SK-N-DZ (cell line): Measurements from ENCODE around the gene G6PD.
"Not testable (repeated sequence)": the region's sequence is repeated elsewhere in the genome, so short reads cannot be mapped to it uniquely, and the experiment has no call there.

Experiments
- DNase-seq: peaks from one replicate; pipeline ENCODE4 v3.0.0-alpha.2; 2015; ENCODE audit warnings: low spot score

The G6PD gene

DNA sequence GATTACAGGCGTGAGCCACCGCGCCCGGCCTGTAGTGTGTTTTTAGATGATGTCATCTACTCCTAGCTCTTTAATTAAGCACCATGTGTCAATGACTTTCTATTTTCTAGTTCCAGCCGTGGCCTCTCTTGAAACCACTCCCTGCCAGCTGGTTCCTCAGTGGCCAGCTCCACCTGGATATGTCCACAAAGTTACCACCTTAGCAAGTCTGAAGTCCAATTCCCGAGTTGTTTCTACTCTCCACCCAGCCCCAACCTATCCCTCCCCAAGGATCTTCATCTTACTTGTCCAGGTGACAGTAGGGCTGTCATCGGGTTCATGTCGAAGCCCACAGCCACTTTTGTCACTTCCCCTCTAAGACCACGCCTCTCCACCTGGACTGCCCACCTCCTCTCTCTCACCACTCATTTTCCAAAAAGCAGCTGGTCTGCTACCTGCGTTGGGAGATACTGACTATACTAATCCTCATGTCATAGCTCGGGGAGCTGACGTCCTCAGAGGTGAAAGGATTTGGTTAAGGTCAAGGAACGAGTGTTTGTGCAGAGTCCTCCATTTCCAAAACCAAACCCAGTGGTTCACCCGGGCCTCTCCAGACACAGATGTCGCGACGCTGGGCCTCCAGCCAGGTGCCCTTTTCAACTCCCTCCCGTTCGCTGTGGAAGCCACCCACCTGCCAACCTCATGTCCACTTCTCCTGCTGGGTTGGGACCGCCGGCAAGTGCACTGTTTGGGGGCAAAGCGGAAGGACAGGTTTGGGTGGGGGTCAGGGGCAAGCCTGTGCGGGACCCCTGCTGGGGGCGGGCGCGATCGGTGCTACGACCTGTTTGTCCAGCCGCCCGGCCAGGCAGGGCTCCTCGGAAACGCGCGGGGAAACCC, 31.3 kb downstream of the G6PD start:
- no peak for DNase-seq

DNA sequence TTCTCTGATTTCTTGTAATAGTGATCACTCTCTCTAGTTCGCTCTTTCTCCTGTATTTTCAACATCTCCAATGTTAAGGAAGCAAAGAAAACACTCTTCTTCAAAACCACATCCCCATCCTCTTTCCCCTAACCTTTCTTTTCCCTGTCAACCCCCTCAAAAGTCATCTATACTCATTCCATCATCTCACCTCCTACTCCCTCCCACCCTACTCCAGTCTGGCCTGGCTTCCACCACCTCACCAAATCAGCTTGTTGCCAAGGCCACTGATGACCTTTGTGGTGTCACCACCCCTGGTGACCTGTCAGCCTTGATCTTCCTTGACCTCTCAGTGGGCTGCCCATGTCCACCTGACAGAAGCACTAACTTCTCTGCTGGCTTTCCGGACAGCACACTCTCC, 32.9 kb downstream of the G6PD start:
- DNase-seq: no peak

DNA sequence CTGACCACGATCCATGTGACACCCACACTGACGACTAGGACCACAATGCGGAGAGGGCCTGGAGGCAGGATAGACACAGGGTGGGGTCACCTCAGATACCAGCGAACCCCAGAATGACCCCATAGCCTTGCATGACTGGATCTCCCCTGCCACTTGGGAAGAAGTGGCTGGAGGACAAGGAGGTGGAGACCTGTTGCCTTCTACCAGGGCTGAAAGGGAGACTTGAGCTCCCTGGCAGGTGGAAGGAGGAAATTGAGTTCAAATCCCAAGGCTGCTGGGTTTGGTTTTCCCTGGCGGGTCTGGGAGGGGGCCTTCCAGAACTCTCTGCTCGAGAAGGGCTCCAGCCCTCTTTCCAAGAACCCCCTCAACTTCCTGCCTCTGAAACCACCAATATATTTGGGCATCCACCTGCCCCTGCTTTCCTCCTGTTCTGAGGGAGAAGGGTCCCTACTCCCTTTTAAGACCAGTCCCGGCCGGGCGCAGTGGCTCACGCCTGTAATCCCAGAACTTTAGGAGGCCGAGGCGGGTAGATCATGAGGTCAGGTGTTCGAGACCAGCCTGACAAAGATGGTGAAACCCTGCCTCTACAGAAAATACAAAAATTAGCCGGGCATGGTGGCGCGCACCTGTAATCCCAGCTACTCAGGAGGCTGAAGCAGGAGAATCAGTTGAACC, 33.6 kb downstream of the G6PD start:
- no peak for DNase-seq

DNA sequence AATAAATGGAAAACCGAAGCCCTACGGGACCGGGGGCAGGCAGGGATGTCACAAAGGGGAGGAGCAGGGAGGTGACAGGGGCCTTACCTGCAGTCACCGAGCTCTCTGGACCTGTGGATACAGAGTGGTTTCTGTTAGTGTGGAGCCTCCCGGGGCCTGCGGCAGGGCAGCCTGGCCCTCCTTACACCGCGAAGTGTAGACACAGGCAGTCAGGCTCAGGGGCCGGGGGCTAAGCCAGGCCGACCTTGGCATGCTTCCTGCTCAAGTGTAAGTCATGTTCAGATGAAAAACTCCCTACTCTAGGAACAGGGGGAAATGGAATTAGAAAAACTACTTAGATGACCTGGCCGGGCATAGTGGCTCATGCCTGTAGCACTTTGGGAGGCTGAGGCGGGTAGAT, 34.9 kb downstream of the G6PD start:
- DNase-seq: no peak

DNA sequence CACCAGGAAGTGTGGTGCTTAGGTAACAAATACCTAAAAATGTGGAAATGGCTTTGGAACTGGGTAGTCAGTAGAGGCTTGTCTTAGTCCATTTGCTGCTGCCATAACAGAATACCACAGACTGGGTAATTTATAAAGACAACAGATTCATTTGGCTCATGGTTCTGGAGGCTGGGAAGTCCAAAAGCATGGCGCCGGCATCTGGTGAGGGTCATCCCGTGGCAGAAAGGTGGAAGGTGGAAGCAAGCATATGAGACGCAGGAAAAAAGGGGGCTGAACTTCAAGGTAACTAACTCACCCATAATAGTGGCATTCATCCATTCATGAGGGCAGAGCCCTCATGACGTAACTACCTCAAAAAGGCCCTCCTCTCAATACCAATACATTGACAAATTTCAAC, 37.2 kb downstream of the G6PD start:
- no peak for DNase-seq

DNA sequence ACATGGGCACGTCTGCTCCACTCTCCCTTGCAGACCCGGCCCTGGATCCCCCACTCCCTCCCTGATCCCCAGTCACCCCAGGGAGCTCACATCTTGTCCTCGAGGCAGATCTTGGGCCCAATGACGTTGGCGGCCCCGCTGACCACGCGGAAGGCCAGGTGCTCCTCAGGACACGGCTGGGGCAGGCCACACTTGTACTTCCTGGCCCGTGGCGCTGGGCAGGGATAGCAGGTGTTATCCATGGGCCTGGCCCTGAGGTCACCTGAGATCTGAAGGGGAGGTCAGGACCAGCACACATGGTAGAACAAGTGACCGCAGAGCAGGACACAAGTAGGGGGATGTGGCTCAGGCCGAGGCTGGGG, 38.3 kb downstream of the G6PD start:
- DNase-seq: no peak

DNA sequence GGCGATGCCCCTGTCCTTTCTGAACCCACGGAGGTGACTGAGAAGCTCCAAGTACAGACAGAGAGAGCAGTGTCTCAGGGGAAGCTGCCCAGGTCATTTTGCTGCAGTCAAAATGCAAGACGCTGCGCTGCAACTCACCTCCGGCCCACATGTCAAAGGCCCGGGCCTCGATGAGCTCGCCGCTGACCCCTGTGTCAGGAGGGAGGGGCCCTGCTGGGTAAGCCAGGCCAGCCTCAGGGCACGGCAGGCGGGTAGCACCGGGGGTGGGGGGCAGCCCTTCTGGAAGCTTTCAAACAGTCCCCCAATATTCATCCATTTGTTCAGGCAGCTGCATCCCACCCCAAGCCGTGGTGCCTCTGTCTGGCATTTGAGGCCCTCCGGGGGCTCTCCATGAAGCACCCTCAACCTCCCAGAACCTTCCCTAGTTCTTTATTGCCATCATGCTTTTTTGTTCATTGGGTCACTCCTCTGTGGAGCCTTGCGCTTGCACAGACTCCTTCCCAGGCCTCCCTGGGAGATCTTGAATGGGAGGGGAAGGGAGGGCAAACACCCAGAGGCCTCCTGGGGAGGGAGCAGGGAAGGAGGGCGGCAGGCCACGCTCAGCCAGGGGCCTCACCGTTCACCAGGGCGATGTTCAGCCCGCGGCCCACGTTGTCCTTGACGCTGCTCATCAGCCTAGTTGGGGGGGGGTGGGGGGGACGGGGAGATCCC, 38.8 kb downstream of the G6PD start:
- no peak for DNase-seq

DNA sequence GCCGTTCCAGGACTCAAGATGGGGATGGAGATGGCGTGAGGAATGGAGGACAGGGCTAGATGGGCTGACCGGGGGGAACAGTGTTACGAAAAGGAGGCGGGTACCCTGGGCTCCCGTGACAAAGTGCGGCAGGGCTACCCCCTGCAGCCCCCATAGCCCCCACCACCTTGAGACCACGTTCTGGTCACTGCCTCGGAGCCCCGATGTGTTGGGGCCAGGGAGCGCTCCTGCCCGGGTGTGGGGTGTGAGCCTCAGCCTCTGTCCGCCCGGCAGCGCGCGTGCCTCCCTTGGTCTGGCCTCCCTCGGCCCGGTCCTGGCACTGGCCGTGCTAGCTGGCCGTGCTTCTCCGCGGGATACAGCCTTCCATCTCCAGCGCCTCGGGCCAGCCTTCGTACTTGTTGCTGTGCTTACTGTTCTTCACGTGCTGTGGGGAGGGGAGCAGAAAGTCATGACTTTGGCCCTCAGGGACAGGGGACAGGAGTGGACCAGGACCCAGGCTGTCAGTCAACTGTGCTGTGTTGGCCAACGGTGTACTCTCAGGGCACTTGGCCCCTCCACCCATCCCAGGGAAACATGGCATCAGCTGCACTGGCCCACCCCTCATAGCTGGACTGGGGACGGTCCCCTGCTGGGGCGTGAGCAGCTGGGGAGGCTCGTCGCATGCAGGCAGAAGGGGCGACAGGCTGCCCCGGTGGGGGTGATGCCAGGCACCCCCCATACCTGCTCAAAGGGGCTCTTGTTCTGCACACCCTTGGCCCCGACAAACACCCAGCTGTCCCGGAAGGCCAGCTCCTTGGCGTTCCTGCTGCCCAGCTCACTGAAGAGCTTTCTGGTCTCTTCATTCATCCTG, 39.9 kb downstream of the G6PD start:
- DNase-seq: no peak

DNA sequence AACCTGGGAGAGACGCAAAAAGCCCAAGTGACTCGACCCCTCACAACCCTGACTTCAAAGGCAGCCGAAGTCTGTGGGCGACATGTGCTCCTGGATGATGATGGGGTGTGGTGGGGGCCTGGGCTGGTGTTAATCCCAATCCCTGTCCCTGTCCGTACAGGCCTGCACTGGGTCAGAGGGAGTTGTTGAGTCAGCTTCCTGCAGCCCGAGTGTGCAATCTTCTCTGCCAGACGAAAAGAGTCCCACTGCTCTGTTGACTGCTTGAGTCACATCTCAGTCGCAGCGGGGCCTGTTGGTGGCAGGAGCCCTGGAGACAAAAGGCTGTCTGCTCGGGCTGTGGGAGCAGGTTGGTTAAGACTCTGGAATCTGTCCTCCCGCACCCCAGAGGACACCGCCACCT, 40.9 kb downstream of the G6PD start:
- DNase-seq: no peak

DNA sequence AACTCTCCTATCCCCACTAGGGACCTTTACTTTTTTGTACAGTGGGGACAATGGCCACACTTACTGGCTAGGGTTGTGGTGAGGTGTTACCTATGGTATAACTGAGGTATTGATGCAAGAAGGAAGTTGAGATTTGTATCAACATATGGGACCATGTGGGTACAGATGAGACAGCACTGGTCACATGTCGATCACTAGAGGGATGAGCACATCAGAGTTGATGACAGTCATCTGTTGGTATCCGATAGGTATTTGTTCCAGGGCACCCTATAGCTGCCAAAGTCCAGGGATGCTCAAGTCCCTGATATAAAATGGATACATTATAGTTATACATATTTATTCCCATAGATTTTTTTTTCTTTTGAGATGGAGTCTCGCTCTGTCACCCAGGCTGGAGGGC, 43.7 kb downstream of the G6PD start:
- no peak for DNase-seq

DNA sequence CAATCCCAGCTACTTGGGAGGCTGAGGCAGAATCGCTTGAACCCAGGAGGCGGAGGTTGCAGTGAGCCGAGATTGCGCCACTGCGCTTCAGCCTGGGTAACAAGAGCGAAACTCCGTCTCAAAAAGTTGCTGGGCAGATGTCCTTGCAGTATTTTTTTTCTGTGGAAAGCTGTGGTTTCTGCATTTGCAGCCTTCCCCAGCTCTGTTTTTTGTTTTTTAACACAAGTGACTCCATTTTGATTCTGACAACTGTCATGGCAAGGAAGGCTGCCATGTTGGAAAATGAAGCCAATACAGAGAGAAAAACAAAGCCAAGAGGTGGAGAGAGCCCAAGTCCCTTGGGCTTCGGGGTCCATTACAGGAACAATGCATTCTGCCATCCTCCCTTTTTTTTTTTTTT, 44.5 kb downstream of the G6PD start:
- no peak for DNase-seq

DNA sequence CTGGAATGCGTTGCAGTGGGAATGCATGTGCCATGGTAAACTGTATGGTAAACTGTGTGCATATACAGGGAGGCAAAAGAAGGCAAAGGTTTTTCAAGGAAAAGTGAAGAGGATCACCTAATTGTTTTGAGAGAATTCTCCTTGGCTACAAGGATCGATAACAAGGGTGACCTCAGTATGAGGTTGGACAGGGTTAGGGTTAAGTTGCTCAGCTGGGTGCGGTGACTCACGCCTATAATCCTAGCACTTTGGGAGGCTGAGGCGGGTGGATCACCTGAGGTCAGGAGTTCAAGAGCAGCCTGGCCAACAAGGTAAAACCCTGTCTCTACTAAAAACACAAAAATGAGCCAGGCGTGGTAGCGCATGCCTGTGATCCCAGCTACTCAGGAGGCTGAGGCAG, 45.2 kb downstream of the G6PD start:
- not testable (repeated sequence) for DNase-seq

DNA sequence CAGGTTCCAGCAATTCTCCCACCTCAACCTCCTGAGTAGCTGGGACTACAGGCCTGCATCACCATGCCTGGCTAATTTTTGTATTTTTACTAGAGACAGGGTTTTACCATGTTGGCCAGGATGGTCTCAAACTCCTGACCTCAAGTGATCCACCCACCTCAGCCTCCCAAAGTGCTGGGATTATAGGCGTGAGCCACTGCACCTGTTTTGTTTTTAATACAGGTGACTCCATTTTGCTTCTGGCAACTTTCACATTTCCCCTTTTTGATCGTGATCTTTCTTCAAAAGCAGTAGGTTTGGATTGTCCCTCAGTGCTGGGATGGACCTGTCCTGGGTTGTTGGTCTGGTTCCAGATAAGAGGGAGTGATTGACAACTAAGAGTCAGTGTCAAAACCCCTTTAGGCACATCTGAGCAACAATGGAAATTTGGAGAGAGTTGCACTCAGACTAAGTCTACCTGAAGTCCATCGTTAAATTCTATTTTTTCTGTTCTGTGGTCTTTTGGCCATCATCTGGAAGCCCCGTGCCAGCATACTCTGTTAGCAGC, 50.0 kb downstream of the G6PD start:
- DNase-seq: not testable (repeated sequence)

DNA sequence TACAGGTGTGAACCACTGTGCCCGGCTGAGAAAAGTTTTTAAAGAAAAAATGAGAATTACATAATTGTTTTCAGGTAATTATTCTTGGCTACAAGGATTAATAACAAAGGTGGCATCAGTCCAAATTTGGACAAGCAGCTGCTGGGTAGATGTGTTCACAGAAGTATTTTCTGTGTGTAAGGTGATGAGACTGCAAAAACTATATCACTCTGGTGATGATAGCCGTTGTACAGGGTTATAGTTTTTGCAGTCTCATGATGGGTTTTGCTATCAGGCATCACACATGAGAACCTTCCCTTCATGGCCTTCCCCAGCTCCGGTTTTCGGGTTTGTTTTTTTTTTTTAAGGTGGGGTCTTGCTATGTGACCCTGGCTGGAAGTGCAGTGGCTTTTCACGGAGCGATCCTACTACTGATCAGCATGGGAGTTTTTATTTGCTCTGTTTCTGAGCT, 51.1 kb downstream of the G6PD start:
- no peak for DNase-seq

DNA sequence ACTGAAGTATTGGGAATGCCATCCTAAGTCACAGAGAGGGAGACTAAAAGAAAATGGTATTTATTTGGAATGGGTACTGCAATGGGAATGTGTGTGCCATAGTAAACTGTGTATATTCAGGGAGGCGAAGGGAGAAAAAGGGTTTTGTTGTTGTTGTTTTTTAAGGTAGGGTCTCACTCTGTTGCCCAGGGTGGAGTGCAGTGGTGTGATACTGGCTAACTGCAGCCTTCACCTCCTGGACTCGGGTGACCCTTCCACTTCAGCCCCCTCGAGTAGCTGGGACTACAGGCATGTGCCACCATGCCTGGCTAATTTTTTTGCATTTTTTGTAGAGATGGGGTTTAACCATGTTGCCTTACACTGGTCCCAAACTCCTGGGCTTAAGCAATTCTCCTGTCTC, 51.9 kb downstream of the G6PD start:
- no peak for DNase-seq

DNA sequence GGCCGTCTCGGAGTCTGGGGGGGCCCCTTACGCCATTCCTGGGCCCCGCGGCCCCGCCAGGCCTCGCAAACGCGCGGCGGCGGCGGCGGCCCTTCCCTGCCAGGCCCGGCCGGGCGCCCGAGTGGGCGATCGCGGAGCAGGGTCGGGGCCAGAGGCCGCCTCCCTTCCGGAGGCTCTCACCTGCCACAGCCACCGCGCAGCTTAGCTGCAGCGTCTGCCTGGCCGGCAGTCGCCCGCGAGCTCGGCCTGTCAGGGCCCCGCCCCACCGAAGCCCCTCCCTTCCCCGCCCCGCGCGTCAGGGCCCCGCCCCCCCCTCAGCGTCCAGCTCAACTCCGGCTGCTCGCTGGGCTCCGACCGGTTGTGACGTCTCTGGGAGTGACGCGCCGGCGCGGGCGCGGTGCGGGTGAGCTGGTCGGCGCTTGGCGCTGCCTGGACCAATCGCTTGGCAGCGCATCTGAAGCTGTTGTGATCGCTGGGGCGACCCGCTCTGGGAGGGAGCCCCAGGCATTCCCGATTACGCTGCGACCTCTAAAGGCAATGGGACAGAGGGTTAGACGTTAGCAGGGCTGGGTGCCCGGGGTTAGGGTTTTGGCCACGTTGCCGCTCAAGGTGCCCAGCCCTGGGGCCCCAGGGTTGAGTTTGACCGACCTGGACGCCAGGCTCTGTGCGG, 56.1 kb downstream of the G6PD start, which contains the start of gene SLC10A3:
Gene SLC10A3, minus strand, starts transcription at position 216 of the 670 bp plus-strand sequence. CDS start 1,689 bp downstream, outside the sequence.
- peak; percentile 92 for DNase-seq

DNA sequence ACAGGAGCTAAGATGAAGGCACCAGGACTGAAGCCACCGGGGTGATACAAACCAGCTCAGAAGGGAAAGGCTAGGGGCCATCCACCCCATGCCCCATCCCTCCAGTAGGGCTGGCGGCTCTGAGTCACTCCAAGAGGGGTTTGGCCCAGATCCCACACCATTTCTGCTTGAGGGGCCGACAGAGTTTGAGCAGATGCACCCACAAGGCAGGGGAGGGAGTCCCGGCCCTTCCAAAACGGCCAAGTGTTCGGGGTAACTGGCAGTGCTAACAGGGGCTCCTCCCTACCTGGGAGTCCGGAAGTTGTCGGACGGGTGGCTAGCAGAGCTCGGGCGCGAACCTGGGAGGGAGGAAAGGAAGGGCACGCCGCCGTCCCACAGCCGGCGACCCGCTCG, 56.6 kb downstream of the G6PD start:
- DNase-seq: no peak

DNA sequence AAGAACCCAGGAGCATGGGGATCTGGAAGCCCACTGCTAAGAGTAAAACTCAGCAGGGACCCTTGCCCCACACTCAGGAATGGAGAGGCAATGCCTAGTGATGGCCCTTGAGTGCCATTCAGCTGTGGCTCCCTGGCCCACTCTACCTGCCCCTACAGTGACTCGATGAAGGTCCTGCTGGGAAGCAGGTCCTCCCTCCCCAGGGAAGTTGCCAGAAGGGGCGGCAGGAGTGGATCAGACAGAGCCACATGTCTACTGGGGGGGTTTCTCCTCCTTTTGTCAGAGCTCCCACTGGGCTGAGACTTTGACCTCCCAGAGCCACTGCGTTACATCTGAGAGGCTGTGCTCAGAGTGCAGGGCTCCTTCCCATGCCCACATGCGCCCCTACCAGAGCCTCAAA, 57.5 kb downstream of the G6PD start:
- DNase-seq: no peak

DNA sequence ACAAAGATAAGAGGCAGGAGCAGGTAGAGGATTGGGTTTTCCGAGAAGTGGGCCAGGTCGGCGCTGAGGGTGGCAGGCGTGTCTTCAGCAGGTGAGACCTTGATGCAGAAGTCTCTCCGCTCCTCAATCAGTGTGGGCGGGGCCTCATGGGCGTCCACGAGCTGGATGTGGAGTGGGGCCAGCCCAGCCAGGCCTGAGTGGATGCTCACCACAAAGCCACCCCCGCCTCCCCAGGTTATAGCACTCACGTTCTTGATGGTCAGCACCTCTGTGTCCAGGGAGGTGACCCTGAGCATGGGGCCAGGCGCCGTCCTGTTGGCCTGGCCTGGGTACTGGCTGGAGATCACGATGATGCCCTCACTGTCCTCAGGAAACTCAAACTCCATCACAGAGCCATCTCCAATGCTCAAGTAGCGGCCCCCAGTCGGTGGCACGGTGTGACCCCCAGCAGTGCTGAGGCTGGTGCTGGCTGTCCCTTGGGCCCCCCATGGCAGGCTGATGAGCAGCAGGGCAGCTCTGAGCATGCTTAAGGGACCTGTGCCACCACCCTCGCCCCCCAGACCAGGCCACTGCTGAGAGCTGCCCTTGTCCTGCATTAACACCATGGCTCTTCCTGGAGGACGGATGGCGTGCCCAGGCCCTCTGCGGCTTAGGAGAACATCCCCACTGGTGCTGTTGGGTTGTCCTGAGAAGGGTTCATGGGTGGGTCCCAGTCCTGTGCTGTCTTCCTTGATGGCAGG, 58.1 kb downstream of the G6PD start:
- DNase-seq: no peak
